A549 (cell line): ENCODE measurements around the gene ELP2. TPM values are rescaled to one million over a fixed set of nuclear protein-coding genes. Genes with fewer than 3 reads are reported as not detected.

ENCODE experiments used
- ATAC-seq, 2 experiments: fragments of 200-7000 bp in 1 of 2; fragments of >200 bp in 1 of 2; cut with Nextera tagmentation in 1 of 2; cut with Tn5 transposase in 1 of 2; 3 replicates each; pipeline versions ENCODE4 v1.8.0 to v1.9.1; 2018 to 2020; ENCODE audit warnings: mild to moderate bottlenecking in 1 of 2, moderate library complexity in 1 of 2
- CTCF ChIA-PET: fragments of 300-600 bp; sonication (Branson Sonifier 250); formaldehyde crosslinking; extraction: SDS; loops from one replicate; lab custom pipeline; 2021; ENCODE audit warnings: antibody characterized with exemption, inconsistent platforms; lab: Yijun Ruan, JAX
- POLR2A ChIA-PET: fragments of 350-600 bp; formaldehyde crosslinking; extraction: SDS; loops from one replicate; lab custom pipeline; 2021; ENCODE audit warnings: antibody characterized with exemption, inconsistent platforms; lab: Yijun Ruan, JAX
- DNase-seq, 2 experiments: peaks; one replicate each; pipeline versions ENCODE4 v3.0.0 to v3.0.0-alpha.2; 2011 to 2016; ENCODE audit warnings: low read depth in 1 of 2, low spot score in 1 of 2
- FAIRE-seq: peaks from 2 replicates; lab custom pipeline; 2011; peaks lifted over from hg19 to GRCh38; lab: Jason Lieb, UNC
- H3K27ac ChIP-seq, 2 experiments: fragments of >200 bp; sonication (Bioruptor Twin); formaldehyde crosslinking; 3 replicates each; pipeline ENCODE4 v1.5.1; 2016 to 2017
- H3K4me1 ChIP-seq: fragments of >200 bp; sonication (Bioruptor Twin); formaldehyde crosslinking; 3 replicates; pipeline ENCODE4 v1.6.1; 2016
- H3K4me2 ChIP-seq: fragments of >200 bp; sonication (Bioruptor Twin); formaldehyde crosslinking; 3 replicates; pipeline ENCODE4 v1.6.1; 2016
- H3K4me3 ChIP-seq: fragments of >200 bp; sonication (Bioruptor Twin); formaldehyde crosslinking; 3 replicates; pipeline ENCODE4 v1.5.1; 2016
- H3K9me3 ChIP-seq: fragments of >200 bp; sonication (Bioruptor Twin); formaldehyde crosslinking; 3 replicates; pipeline ENCODE4 v1.6.1; 2016
- CBX2 ChIP-seq: fragments of 200-600 bp; sonication (generic); IDR thresholded peaks from 2 replicates; pipeline ENCODE4 v1.6.1; 2016; ENCODE audit warnings: low read depth, mild to moderate bottlenecking, borderline replicate concordance
- CHD2 ChIP-seq: fragments of 150-350 bp; IDR thresholded peaks from 2 replicates; pipeline ENCODE4 v1.6.1; 2014; ENCODE audit warnings: low read length; ENCODE audit not compliant: partially characterized antibody
- EHF ChIP-seq: fragments of 250-450 bp; sonication (Bioruptor Pico); IDR thresholded peaks from 2 replicates; pipeline ENCODE4 v1.5.0; 2020; ENCODE audit warnings: mild to moderate bottlenecking
- EHMT2 ChIP-seq: fragments of 200-600 bp; sonication (generic); IDR thresholded peaks from 2 replicates; pipeline ENCODE4 v1.6.1; 2016; ENCODE audit warnings: antibody characterized with exemption, low read depth, mild to moderate bottlenecking, moderate library complexity
- EP300 ChIP-seq, 2 experiments: fragments of >200 bp; sonication (Bioruptor Twin); formaldehyde crosslinking; IDR thresholded peaks; 2 replicates in 1 of 2; 3 replicates in 1 of 2; pipeline ENCODE4 v1.6.1; 2016 to 2017
- ESRRA ChIP-seq: fragments of 150-350 bp; IDR thresholded peaks from 2 replicates; pipeline ENCODE4 v1.6.1; 2014; ENCODE audit warnings: mild to moderate bottlenecking, low read length, borderline replicate concordance
- FOSB ChIP-seq: fragments of 250-450 bp; sonication (Bioruptor Pico); IDR thresholded peaks from 2 replicates; pipeline ENCODE4 v1.5.0; 2020; ENCODE audit warnings: mild to moderate bottlenecking, moderate library complexity
- HDAC2 ChIP-seq: fragments of 200-600 bp; sonication (generic); IDR thresholded peaks from 2 replicates; pipeline ENCODE4 v1.6.1; 2016
- HEYL ChIP-seq: fragments of 250-450 bp; sonication (Bioruptor Pico); IDR thresholded peaks from 2 replicates; pipeline ENCODE4 v1.8.0; 2021; ENCODE audit warnings: mild to moderate bottlenecking, moderate library complexity
- HOXA7 ChIP-seq: fragments of 250-450 bp; sonication (Bioruptor Pico); IDR thresholded peaks from 2 replicates; pipeline ENCODE4 v1.5.0; 2020; ENCODE audit warnings: mild to moderate bottlenecking, moderate library complexity
- HOXB13 ChIP-seq: fragments of 250-450 bp; sonication (Bioruptor Pico); IDR thresholded peaks from 2 replicates; pipeline ENCODE4 v1.5.0; 2020; ENCODE audit warnings: low read depth, mild to moderate bottlenecking, moderate library complexity
- HOXB5 ChIP-seq: fragments of 250-450 bp; sonication (Bioruptor Pico); IDR thresholded peaks from 2 replicates; pipeline ENCODE4 v1.5.0; 2020; ENCODE audit warnings: mild to moderate bottlenecking, moderate library complexity
- KDM1A ChIP-seq: fragments of 200-600 bp; sonication (generic); IDR thresholded peaks from 2 replicates; pipeline ENCODE4 v1.6.1; 2016; ENCODE audit warnings: low read depth, mild to moderate bottlenecking
- MAFK ChIP-seq: fragments of 450-650 bp; IDR thresholded peaks from 2 replicates; pipeline ENCODE4 v1.6.1; 2014; ENCODE audit not compliant: partially characterized antibody
- MAZ ChIP-seq: fragments of 150-350 bp; IDR thresholded peaks from 2 replicates; pipeline ENCODE4 v1.6.1; 2014; ENCODE audit warnings: antibody characterized with exemption, low read depth, low read length, borderline replicate concordance
- NFE2L2 ChIP-seq: fragments of 150-350 bp; conservative IDR thresholded peaks from 2 replicates; pipeline ENCODE4 v1.6.1; 2014; ENCODE audit warnings: low read length
- NPAS2 ChIP-seq: fragments of 250-450 bp; sonication (Bioruptor Pico); IDR thresholded peaks from 2 replicates; pipeline ENCODE4 v1.8.0; 2022; ENCODE audit warnings: mild to moderate bottlenecking, moderate library complexity, borderline replicate concordance
- RAD21 ChIP-seq, 2 experiments: fragments of >200 bp in 1 of 2; sonication (Bioruptor Twin) in 1 of 2; formaldehyde crosslinking in 1 of 2; IDR thresholded peaks in 1 of 2; conservative IDR thresholded peaks in 1 of 2; 2 replicates in 1 of 2; 3 replicates in 1 of 2; pipeline ENCODE4 v1.6.1; 2012 to 2018; ENCODE audit warnings: inconsistent platforms in 1 of 2
- RARB ChIP-seq: fragments of 250-450 bp; sonication (Bioruptor Pico); IDR thresholded peaks from 2 replicates; pipeline ENCODE4 v1.8.0; 2021; ENCODE audit warnings: mild to moderate bottlenecking, moderate library complexity
- RCOR1 ChIP-seq: fragments of 150-350 bp; IDR thresholded peaks from 2 replicates; pipeline ENCODE4 v1.6.1; 2014; ENCODE audit warnings: antibody characterized with exemption, low read length, low read depth
- SMC3 ChIP-seq: fragments of >200 bp; sonication (Bioruptor Twin); formaldehyde crosslinking; IDR thresholded peaks from 3 replicates; pipeline ENCODE4 v1.6.1; 2018; ENCODE audit warnings: inconsistent platforms
- TFCP2L1 ChIP-seq: fragments of 250-450 bp; sonication (Bioruptor Pico); IDR thresholded peaks from 2 replicates; pipeline ENCODE4 v1.5.0; 2021; ENCODE audit warnings: mild to moderate bottlenecking
- ZC3H11A ChIP-seq: fragments of 450-650 bp; IDR thresholded peaks from 2 replicates; pipeline ENCODE4 v1.6.1; 2014; ENCODE audit warnings: antibody characterized with exemption, mild to moderate bottlenecking
- ZFP36 ChIP-seq: fragments of 450-650 bp; IDR thresholded peaks from 2 replicates; pipeline ENCODE4 v1.6.1; 2014; ENCODE audit warnings: borderline replicate concordance; ENCODE audit not compliant: partially characterized antibody
- WGBS: methylation state at CpG from one replicate; pipeline ENCODE4 v1.1.6; 2017; ENCODE audit errors: missing lambda C conversion rate; 5-methylcytosine and 5-hydroxymethylcytosine counted together
- polyA plus RNA-seq, 4 experiments: library from polyadenylated mRNA; depleted of rRNA in 3 of 4; stranded (reverse); fragments of >200 nt; fragmentation: RNase III in 1 of 4; extraction: RNeasy Plus Mini Kit Qiagen cat#74134 plus additional on column Dnase treatment in 1 of 4; gene quantifications; 2 replicates in 3 of 4; 3 replicates in 1 of 4; pipeline ENCODE4 v1.2.3, GENCODE V29; 2011 to 2017
- TF ChIP-seq, protein P1 (sequence below): fragments of 250-450 bp; sonication (Bioruptor Pico); IDR thresholded peaks from 2 replicates; pipeline ENCODE4 v1.5.0; 2021; ENCODE audit warnings: mild to moderate bottlenecking, moderate library complexity, borderline replicate concordance
- TF ChIP-seq, protein P2 (sequence below): IDR thresholded peaks from 2 replicates; pipeline ENCODE4 v1.6.1; 2012
- TF ChIP-seq, protein P3 (sequence below): fragments of >200 bp; sonication (Bioruptor Twin); formaldehyde crosslinking; IDR thresholded peaks from 2 replicates; pipeline ENCODE4 v1.6.1; 2016
- TF ChIP-seq, protein P4 (sequence below): fragments of 150-350 bp; IDR thresholded peaks from 2 replicates; pipeline ENCODE4 v1.6.1; 2014; ENCODE audit warnings: low read depth, mild to moderate bottlenecking, low read length

ELP2 gene
- polyA plus RNA-seq, 2 of the 4 experiments (the other 2 are of a cell fraction): 28.8 to 73.4 TPM

DNA sequence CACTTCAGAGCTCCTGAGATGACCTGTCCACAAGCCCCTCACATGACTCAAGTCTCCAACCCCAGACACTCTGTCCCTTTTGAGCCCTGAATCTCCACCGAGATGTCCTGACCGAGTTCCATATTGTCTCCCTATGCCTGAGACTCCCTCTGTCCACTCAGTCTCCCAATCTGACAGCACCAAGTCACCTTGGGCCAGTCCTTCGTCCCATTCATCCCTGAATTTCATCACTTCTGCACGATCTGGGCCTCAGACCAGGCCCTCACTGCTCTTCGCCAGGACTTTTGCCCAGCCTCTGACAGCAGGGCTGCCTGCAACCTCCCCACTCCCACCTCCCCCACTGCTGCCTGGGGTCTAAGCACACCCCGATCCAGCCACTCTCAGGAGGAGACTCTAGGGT lies 53.3 kb downstream of the ELP2 start:
- TF ChIP-seq EP300 (IDR thresholded peaks at IDR 0.05) (no peak), KDM1A (no peak)
- TF ChIP-seq, all 56 proteins: peak for 0
- Histone ChIP-seq H3K9me3 (no peaks in the 10 kb centered on the region), H3K4me2 (no peak overlapping the region), H3K27ac (no peak overlapping the region), H3K4me1 (no peaks in the 10 kb centered on the region), H3K4me3 (no peak overlapping the region)
- DNase-seq: no peak
- POLR2A ChIA-PET: no interaction called here
- WGBS: 82% methylated on average over 6 of the region's 6 CpGs
- ATAC-seq: no peak
- CTCF ChIA-PET: no interaction called here
- FAIRE-seq: no peak

DNA sequence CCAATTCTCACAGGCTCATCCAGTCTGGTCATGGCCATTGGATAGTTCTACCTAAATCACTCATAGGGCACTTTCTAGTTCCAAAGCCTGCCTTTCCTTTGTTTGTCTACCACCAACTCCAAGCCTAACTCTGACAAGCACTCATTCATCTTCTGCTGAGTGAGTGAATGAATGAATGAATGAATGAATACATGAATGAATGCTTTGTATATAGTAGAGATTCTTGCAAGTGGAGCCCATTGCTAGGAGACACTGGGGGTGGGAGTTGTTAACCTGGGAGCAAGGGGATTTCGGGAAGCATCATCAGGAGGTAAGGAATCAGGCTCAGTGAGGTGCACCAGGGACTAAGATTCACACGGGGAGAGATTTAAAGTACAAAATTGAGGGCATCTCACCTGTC lies 54.3 kb downstream of the ELP2 start:
- Histone ChIP-seq H3K4me3 (no peak overlapping the region), H3K27ac (no peak overlapping the region), H3K9me3 (no peaks in the 10 kb centered on the region), H3K4me2 (no peak overlapping the region), H3K4me1 (peaks cover 7% of the 10 kb centered on the region; the same call in 2 of the 3 replicates)
- ATAC-seq (no peak), FAIRE-seq (no peak), DNase-seq (no peak)
- 84% methylated on average over 2 of the region's 2 CpGs for WGBS
- POLR2A ChIA-PET: no interaction called here
- CTCF ChIA-PET: no interaction called here
- TF ChIP-seq, protein P1, sequence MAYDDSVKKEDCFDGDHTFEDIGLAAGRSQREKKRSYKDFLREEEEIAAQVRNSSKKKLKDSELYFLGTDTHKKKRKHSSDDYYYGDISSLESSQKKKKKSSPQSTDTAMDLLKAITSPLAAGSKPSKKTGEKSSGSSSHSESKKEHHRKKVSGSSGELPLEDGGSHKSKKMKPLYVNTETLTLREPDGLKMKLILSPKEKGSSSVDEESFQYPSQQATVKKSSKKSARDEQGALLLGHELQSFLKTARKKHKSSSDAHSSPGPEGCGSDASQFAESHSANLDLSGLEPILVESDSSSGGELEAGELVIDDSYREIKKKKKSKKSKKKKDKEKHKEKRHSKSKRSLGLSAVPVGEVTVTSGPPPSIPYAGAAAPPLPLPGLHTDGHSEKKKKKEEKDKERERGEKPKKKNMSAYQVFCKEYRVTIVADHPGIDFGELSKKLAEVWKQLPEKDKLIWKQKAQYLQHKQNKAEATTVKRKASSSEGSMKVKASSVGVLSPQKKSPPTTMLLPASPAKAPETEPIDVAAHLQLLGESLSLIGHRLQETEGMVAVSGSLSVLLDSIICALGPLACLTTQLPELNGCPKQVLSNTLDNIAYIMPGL (CRISPR knock-in tag): no peak
- TF ChIP-seq ESRRA: no peak
- no peak for TF ChIP-seq HOXB5 (CRISPR knock-in tag)
- TF ChIP-seq HOXB13 (CRISPR knock-in tag): no peak
- TF ChIP-seq CHD2: no peak
- TF ChIP-seq FOSB (CRISPR knock-in tag): no peak
- no peak for TF ChIP-seq TFCP2L1 (CRISPR knock-in tag)
- TF ChIP-seq EHMT2: no peak
- no peak for TF ChIP-seq ZFP36
- no peak for TF ChIP-seq EHF (CRISPR knock-in tag)
- no peak for TF ChIP-seq ZC3H11A
- TF ChIP-seq KDM1A: no peak
- no peak for TF ChIP-seq EP300 (IDR thresholded peaks at IDR 0.05)
- TF ChIP-seq, protein P2, sequence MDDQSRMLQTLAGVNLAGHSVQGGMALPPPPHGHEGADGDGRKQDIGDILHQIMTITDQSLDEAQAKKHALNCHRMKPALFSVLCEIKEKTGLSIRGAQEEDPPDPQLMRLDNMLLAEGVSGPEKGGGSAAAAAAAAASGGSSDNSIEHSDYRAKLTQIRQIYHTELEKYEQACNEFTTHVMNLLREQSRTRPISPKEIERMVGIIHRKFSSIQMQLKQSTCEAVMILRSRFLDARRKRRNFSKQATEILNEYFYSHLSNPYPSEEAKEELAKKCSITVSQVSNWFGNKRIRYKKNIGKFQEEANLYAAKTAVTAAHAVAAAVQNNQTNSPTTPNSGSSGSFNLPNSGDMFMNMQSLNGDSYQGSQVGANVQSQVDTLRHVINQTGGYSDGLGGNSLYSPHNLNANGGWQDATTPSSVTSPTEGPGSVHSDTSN: no peak
- no peak for TF ChIP-seq CBX2
- TF ChIP-seq, protein P3, sequence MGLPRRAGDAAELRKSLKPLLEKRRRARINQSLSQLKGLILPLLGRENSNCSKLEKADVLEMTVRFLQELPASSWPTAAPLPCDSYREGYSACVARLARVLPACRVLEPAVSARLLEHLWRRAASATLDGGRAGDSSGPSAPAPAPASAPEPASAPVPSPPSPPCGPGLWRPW: no peak
- no peak for TF ChIP-seq RCOR1
- no peak for TF ChIP-seq SMC3
- TF ChIP-seq, protein P4, sequence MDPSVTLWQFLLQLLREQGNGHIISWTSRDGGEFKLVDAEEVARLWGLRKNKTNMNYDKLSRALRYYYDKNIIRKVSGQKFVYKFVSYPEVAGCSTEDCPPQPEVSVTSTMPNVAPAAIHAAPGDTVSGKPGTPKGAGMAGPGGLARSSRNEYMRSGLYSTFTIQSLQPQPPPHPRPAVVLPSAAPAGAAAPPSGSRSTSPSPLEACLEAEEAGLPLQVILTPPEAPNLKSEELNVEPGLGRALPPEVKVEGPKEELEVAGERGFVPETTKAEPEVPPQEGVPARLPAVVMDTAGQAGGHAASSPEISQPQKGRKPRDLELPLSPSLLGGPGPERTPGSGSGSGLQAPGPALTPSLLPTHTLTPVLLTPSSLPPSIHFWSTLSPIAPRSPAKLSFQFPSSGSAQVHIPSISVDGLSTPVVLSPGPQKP: no peak

DNA sequence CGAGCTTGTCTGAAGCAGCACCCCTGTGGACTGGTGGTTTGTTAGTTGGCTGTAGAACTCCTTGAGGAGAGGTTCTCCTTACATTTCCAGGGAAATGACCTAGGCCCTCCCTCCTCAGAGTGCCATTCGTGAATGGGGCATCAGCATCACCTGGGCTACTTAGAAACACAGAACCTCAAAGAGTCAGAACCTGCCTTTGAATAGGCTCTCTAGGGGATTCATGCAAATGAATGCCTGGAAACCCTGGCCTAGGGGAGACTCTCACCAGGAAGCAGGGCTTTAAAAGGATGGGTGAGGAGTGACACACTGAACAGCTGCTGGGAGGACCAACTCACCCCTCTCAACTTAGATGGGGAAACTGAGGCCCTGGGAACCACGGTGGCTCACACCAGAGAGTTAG lies 55.5 kb downstream of the ELP2 start:
- CTCF ChIA-PET: no interaction called here
- Histone ChIP-seq H3K27ac (no peak overlapping the region), H3K9me3 (no peaks in the 10 kb centered on the region), H3K4me3 (no peak overlapping the region), H3K4me2 (no peak overlapping the region), H3K4me1 (peaks cover 11% of the 10 kb centered on the region; the same call in 2 of the 3 replicates)
- DNase-seq (no peak), FAIRE-seq (no peak), ATAC-seq (no peak)
- POLR2A ChIA-PET: no interaction called here
- 67% methylated on average over 2 of the region's 3 CpGs for WGBS
- TF ChIP-seq, protein P1 (CRISPR knock-in tag): no peak
- TF ChIP-seq MAZ (no peak), CBX2 (no peak), RARB (CRISPR knock-in tag) (no peak), ZFP36 (no peak), NFE2L2 (no peak), EP300 (IDR thresholded peaks at IDR 0.05) (no peak), RAD21 (conservative IDR thresholded peaks at IDR 0.05 in 1 of 2, IDR thresholded peaks at IDR 0.05 in 1 of 2) (no peak), HDAC2 (no peak), MAFK (no peak), NPAS2 (CRISPR knock-in tag) (no peak), HEYL (CRISPR knock-in tag) (no peak), HOXA7 (CRISPR knock-in tag) (no peak)
- TF ChIP-seq, protein P3: no peak
